ENCODE data around the gene ITPK1.

- no peak for TF ChIP-seq GATA2 (CRISPR knock-in tag; IDR thresholded peaks at IDR 0.05)
- TF ChIP-seq RAD21 (IDR thresholded peaks at IDR 0.05; ENCODE audit: low read length), result no peak
- TF ChIP-seq CTCF (IDR thresholded peaks at IDR 0.05), result no peak
These were observed 99.4 kb downstream of the ITPK1 start for GRCh38 chr14:93016275-93016845.

All from SK-N-SH (cell line).